Cardiac muscle cell (in vitro differentiated cells and primary cell): ENCODE data around the gene PLRG1. TPM values are rescaled to one million over a fixed set of nuclear protein-coding genes. Genes with fewer than 3 reads are reported as not detected.

Source experiments
- DNase-seq, 2 donors: peaks; one replicate each; pipeline versions ENCODE4 v3.0.0 to v3.0.0-alpha.2; 2010 to 2017; ENCODE audit warnings: low read depth in 1 of 2, low spot score in 1 of 2
- H3K27ac ChIP-seq: fragments of 200-600 bp; sonication (generic); 2 replicates; pipeline ENCODE4 v1.5.1; 2016
- H3K27me3 ChIP-seq: fragments of 200-600 bp; sonication (generic); 2 replicates; pipeline ENCODE4 v1.6.0; 2016; ENCODE audit warnings: control low read depth
- H3K36me3 ChIP-seq: fragments of 200-600 bp; sonication (generic); 2 replicates; pipeline ENCODE4 v1.5.1; 2016; ENCODE audit warnings: control low read depth
- H3K4me1 ChIP-seq: fragments of 200-600 bp; sonication (generic); 2 replicates; pipeline ENCODE4 v1.8.1; 2017; ENCODE audit warnings: low read depth, mild to moderate bottlenecking, mixed run types
- H3K4me3 ChIP-seq: fragments of 200-600 bp; sonication (generic); 2 replicates; pipeline ENCODE4 v1.5.1; 2016; ENCODE audit warnings: mild to moderate bottlenecking
- H3K9me3 ChIP-seq: fragments of 200-600 bp; sonication (generic); 2 replicates; pipeline ENCODE4 v1.5.1; 2017; ENCODE audit warnings: low read depth, mild to moderate bottlenecking, control low read depth
- CTCF ChIP-seq: IDR thresholded peaks from 2 replicates; pipeline ENCODE4 v1.5.1; 2012; ENCODE audit warnings: low read depth, mild to moderate bottlenecking, low read length
- polyA plus RNA-seq: library from polyadenylated mRNA; unstranded; fragments of >200 nt; fragmentation: Nextera tagmentation; extraction: Ambion mirVana; gene quantifications from 2 replicates; pipeline ENCODE4 v1.2.1, GENCODE V29; 2016
- total RNA-seq: library from RNA; depleted of rRNA; stranded (reverse); fragments of >200 nt; gene quantifications from 2 replicates; pipeline ENCODE4 v1.2.3, GENCODE V29; 2016

The PLRG1 gene
- total and polyA plus RNA-seq, 2 experiments from 2014 or later = 25.6 to 61.6 TPM

GRCh38 chr4:154516318-154517029, 33.7 kb downstream of the PLRG1 start:
- no peak for TF ChIP-seq CTCF
- DNase-seq = no peak
- Histone ChIP-seq H3K36me3 (no peaks in the 10 kb centered on the region), H3K9me3 (no peaks in the 10 kb centered on the region), H3K27ac (no peak overlapping the region), H3K4me3 (no peak overlapping the region), H3K27me3 (no peaks in the 10 kb centered on the region), H3K4me1 (no peaks in the 10 kb centered on the region)

- DNase-seq = no peak
- no peaks in the 10 kb centered on the region for H3K9me3 ChIP-seq
- H3K27me3 ChIP-seq = no peaks in the 10 kb centered on the region
- TF ChIP-seq CTCF = no peak
- H3K4me1 ChIP-seq = no peaks in the 10 kb centered on the region
- no peak overlapping the region for H3K4me3 ChIP-seq
- H3K27ac ChIP-seq = no peak overlapping the region
- H3K36me3 ChIP-seq = no peaks in the 10 kb centered on the region
These were observed 38.2 kb downstream of the PLRG1 start for GRCh38 chr4:154511981-154512380.

DNA sequence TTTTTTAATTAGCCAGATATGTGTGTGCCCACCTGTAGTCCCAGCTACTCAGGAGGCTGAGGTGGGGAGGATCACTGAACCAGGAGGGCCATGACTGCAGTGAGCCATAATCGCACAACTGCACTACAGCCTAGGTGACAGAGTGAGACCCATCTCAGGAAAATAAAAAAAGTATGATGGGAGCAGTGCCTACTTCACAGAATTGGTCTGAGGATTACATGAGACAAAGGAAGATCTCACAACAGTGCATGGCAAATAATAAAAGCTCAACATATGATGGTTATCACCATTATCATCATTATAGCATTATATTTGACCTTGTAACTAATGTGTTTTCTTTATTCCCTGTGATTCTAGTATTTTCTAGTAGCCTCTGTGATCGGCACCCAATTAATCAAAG, 38.7 kb downstream of the PLRG1 start:
- H3K4me3 ChIP-seq = no peak overlapping the region
- no peaks in the 10 kb centered on the region for H3K27me3 ChIP-seq
- no peaks in the 10 kb centered on the region for H3K4me1 ChIP-seq
- H3K9me3 ChIP-seq = no peaks in the 10 kb centered on the region
- no peaks in the 10 kb centered on the region for H3K36me3 ChIP-seq
- no peak for DNase-seq
- no peak overlapping the region for H3K27ac ChIP-seq
- TF ChIP-seq CTCF = no peak

GRCh38 chr4:154507156-154507555, 43.0 kb downstream of the PLRG1 start:
- peaks cover 8% of the 10 kb centered on the region for H3K27me3 ChIP-seq
- no peaks in the 10 kb centered on the region for H3K36me3 ChIP-seq
- TF ChIP-seq CTCF = no peak
- no peak overlapping the region for H3K4me3 ChIP-seq
- no peaks in the 10 kb centered on the region for H3K9me3 ChIP-seq
- no peaks in the 10 kb centered on the region for H3K4me1 ChIP-seq
- DNase-seq = no peak
- H3K27ac ChIP-seq = no peak overlapping the region

GRCh38 chr4:154506253-154506652, 43.9 kb downstream of the PLRG1 start:
- Histone ChIP-seq H3K27me3 (peaks cover 11% of the 10 kb centered on the region), H3K27ac (no peak overlapping the region), H3K4me1 (no peaks in the 10 kb centered on the region), H3K36me3 (no peaks in the 10 kb centered on the region), H3K9me3 (no peaks in the 10 kb centered on the region), H3K4me3 (no peak overlapping the region)
- TF ChIP-seq CTCF = peak; percentile 52
- DNase-seq = peak; percentile 56 to 59
